GM12891 (cell line): ENCODE results near the gene CATSPERD.

Experiments
- PAX5 ChIP-seq: IDR thresholded peaks from 2 replicates; pipeline ENCODE4 v1.6.1; 2011; ENCODE audit warnings: low read length, moderate library complexity, mild to moderate bottlenecking; ENCODE audit not compliant: insufficient read depth, severe bottlenecking
- POLR2A ChIP-seq: IDR thresholded peaks from 2 replicates; pipeline ENCODE4 v1.6.1; 2011; ENCODE audit warnings: low read depth, low read length, control low read depth
- POLR2AphosphoS5 ChIP-seq: IDR thresholded peaks from 2 replicates; pipeline ENCODE4 v1.6.1; 2011; ENCODE audit warnings: low read depth, low read length, control low read depth
- POU2F2 ChIP-seq: IDR thresholded peaks from 2 replicates; pipeline ENCODE4 v1.6.1; 2011; ENCODE audit warnings: low read depth, mild to moderate bottlenecking, control low read depth, low read length, moderate library complexity
- SPI1 ChIP-seq: IDR thresholded peaks from 2 replicates; pipeline ENCODE4 v1.6.1; 2011; ENCODE audit warnings: low read depth, low read length, control low read depth
- TAF1 ChIP-seq: IDR thresholded peaks from 2 replicates; pipeline ENCODE4 v1.6.1; 2011; ENCODE audit warnings: low read depth, low read length, control low read depth

DNA sequence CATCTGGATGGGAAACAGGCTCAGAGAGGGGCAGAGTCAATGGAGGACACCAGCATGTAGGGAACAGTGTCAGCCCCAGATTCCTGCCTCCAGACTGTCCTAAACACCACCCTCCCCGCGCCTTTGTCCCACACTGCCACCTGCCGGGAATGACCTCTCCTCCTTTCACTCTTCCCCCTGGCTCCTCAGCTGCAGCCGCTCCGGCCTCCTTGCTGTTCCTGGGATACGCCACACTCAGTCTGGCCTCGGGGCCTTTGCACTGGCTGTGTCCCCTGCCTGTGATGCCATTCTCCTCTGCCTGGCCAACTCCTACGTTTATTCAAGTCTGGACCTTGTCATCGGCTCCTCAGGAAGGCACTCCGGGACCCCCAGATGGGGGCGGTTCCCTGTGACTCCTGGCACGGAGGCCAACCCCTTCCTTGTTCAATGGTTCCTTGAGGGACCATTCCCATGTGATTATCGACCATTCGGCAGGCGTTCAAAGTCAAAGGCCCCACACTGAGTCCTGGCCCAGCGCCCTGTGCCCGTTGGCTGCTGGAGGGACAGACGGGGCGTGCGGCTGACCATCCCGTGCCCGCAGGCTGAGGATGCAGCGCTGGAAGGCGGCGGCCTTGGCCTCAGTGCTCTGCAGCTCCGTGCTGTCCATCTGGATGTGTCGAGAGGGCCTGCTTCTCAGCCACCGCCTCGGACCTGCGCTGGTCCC, 103.3 kb downstream of the CATSPERD start:
- TF ChIP-seq POLR2AphosphoS5 (no peak), POLR2A (no peak), TAF1 (no peak), SPI1 (no peak), POU2F2 (no peak), PAX5 (no peak)
